ENCODE results near the gene LPIN1.
"Not testable (repeated sequence)": the region's sequence is repeated elsewhere in the genome, so short reads cannot be mapped to it uniquely, and the experiment has no call there.

Gene LPIN1

DNA sequence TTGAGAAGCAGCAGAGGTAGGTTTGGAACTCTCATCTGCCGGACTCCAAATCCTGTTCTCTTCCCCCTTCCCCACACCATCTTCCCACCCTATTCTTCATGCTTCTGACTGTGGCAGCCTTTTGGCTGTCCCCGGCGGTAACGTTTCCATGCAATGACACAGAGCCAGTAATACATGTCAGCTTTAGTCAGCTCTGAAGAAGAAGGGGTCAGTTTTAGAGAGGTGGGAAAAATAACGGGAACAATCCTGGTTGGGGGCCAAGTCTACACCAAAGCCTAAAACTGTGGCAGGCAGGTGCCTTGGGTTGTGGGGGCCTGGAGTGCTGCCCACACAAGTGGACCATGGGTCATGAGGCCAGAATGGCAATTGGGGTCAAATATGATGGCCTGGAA, 106.8 kb downstream of the LPIN1 start:
- Histone ChIP-seq H3K27ac (no peak overlapping the region), H3K27me3 (ENCODE audit: insufficient read depth, low read depth) (no peaks in the 10 kb centered on the region), H3K9ac (no peak overlapping the region), H3K4me2 (no peak overlapping the region), H4K20me1 (ENCODE audit: insufficient read depth) (no peaks in the 10 kb centered on the region), H3K4me3 (IDR thresholded peaks at IDR 0.05; ENCODE audit: insufficient read depth, low read depth, low read length) (no peak overlapping the region), H3K4me1 (ENCODE audit: low read depth, poor library complexity, severe bottlenecking) (no peaks in the 10 kb centered on the region), H3K36me3 (ENCODE audit: insufficient read depth) (no peaks in the 10 kb centered on the region), H3K79me2 (ENCODE audit: insufficient read depth, low read depth) (no peaks in the 10 kb centered on the region), H2AFZ (ENCODE audit: low read depth) (no peak overlapping the region)
- TF ChIP-seq CTCF (conservative IDR thresholded peaks at IDR 0.05; ENCODE audit: low read depth, low read length), result no peak

GRCh38 chr2:11855064-11855760, 108.8 kb downstream of the LPIN1 start:
- Histone ChIP-seq H3K27me3 (ENCODE audit: insufficient read depth, low read depth) (no peaks in the 10 kb centered on the region), H3K9ac (no peak overlapping the region), H2AFZ (ENCODE audit: low read depth) (no peak overlapping the region), H3K79me2 (ENCODE audit: insufficient read depth, low read depth) (no peaks in the 10 kb centered on the region), H3K4me3 (IDR thresholded peaks at IDR 0.05; ENCODE audit: insufficient read depth, low read depth, low read length) (no peak overlapping the region), H3K4me2 (no peak overlapping the region), H3K4me1 (ENCODE audit: low read depth, poor library complexity, severe bottlenecking) (no peaks in the 10 kb centered on the region), H3K27ac (no peak overlapping the region), H4K20me1 (ENCODE audit: insufficient read depth) (no peaks in the 10 kb centered on the region), H3K36me3 (ENCODE audit: insufficient read depth) (no peaks in the 10 kb centered on the region)
- no peak for TF ChIP-seq CTCF (conservative IDR thresholded peaks at IDR 0.05; ENCODE audit: low read depth, low read length)

- Histone ChIP-seq H3K36me3 (ENCODE audit: insufficient read depth) (no peaks in the 10 kb centered on the region), H3K79me2 (ENCODE audit: insufficient read depth, low read depth) (no peaks in the 10 kb centered on the region), H2AFZ (ENCODE audit: low read depth) (no peak overlapping the region), H3K4me3 (IDR thresholded peaks at IDR 0.05; ENCODE audit: insufficient read depth, low read depth, low read length) (no peak overlapping the region), H3K4me2 (no peak overlapping the region), H4K20me1 (ENCODE audit: insufficient read depth) (no peaks in the 10 kb centered on the region), H3K9ac (no peak overlapping the region), H3K27me3 (ENCODE audit: insufficient read depth, low read depth) (no peaks in the 10 kb centered on the region), H3K27ac (no peak overlapping the region), H3K4me1 (ENCODE audit: low read depth, poor library complexity, severe bottlenecking) (no peaks in the 10 kb centered on the region)
- TF ChIP-seq CTCF (conservative IDR thresholded peaks at IDR 0.05; ENCODE audit: low read depth, low read length), result no peak
These were observed 109.7 kb downstream of the LPIN1 start for GRCh38 chr2:11856095-11856494.

GRCh38 chr2:11858883-11859282, 112.5 kb downstream of the LPIN1 start:
- Histone ChIP-seq H4K20me1 (ENCODE audit: insufficient read depth) (no peaks in the 10 kb centered on the region), H3K4me1 (ENCODE audit: low read depth, poor library complexity, severe bottlenecking) (no peaks in the 10 kb centered on the region)

DNA sequence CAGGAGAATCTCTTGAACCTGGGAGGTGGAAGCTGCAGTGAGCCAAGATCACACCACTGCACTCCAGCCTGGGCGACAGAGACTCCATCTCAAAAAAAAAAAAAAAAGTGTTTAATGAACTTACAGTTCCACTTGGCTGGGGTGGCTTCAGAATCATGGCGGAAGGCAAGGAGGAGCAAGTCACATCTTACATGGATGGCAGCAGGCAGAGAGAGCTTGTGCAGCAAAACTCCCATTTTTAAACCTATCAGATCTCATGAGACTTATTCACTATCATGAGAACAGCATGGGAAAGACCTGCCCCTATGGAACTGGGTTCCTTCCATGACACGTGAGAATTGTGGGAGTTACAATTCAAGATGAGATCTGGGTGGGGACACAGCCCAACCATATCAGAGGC, 113.5 kb downstream of the LPIN1 start:
- H3K4me3 ChIP-seq (IDR thresholded peaks at IDR 0.05; ENCODE audit: insufficient read depth, low read depth, low read length), result not testable (repeated sequence)

More at GRCh38 chr2:11858883-11859282, 112.5 kb downstream of the LPIN1 start:
- H3K36me3 ChIP-seq (ENCODE audit: insufficient read depth), result no peaks in the 10 kb centered on the region
- H2AFZ ChIP-seq (ENCODE audit: low read depth), result no peak overlapping the region
- H3K27ac ChIP-seq, result no peak overlapping the region
- no peak overlapping the region for H3K4me3 ChIP-seq (IDR thresholded peaks at IDR 0.05; ENCODE audit: insufficient read depth, low read depth, low read length)
- no peaks in the 10 kb centered on the region for H3K27me3 ChIP-seq (ENCODE audit: insufficient read depth, low read depth)
- H3K4me2 ChIP-seq, result no peak overlapping the region
- no peaks in the 10 kb centered on the region for H3K79me2 ChIP-seq (ENCODE audit: insufficient read depth, low read depth)
- no peak for TF ChIP-seq CTCF (conservative IDR thresholded peaks at IDR 0.05; ENCODE audit: low read depth, low read length)
- no peak overlapping the region for H3K9ac ChIP-seq

More for the DNA sequence above, 113.5 kb downstream of the LPIN1 start:
- H3K4me1 ChIP-seq (ENCODE audit: low read depth, poor library complexity, severe bottlenecking); H3K36me3 ChIP-seq (ENCODE audit: insufficient read depth); H2AFZ ChIP-seq (ENCODE audit: low read depth); H4K20me1 ChIP-seq (ENCODE audit: insufficient read depth); H3K4me2 ChIP-seq; H3K9ac ChIP-seq; H3K79me2 ChIP-seq (ENCODE audit: insufficient read depth, low read depth); H3K27ac ChIP-seq; H3K27me3 ChIP-seq (ENCODE audit: insufficient read depth, low read depth): not testable (repeated sequence)
